Activated CD8-positive, alpha-beta memory T cell treated with anti-CD3 and anti-CD28 coated beads, Interleukin-2, amount 50 U/mL, for 24 hours (primary cell): ENCODE data around the gene ADGRA1.

ENCODE experiments used
- DNase-seq: peaks from one replicate; pipeline ENCODE4 v3.0.0-alpha.2; 2020; ENCODE audit errors: extremely low read depth

The ADGRA1 gene

DNA sequence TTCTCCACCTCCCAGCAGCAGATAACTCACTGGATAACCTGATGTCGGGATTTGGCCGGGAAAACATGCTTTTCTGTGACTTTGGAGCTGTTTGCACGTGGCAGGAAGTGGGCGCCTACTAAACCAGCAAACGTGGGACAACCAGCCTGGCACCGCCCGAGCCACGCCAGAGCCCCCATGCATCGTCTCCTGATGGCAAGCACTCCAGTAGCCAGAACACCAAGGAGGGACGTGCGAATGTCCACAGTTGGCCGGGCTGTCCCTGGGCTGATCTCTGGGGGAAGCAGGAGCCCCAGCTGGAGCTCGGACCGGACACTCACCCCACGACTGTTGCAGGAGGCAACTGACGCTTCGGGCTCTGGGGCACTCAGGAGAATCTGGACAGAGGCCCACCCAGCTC lies 7.1 kb downstream of the ADGRA1 start:
- no peak for DNase-seq

DNA sequence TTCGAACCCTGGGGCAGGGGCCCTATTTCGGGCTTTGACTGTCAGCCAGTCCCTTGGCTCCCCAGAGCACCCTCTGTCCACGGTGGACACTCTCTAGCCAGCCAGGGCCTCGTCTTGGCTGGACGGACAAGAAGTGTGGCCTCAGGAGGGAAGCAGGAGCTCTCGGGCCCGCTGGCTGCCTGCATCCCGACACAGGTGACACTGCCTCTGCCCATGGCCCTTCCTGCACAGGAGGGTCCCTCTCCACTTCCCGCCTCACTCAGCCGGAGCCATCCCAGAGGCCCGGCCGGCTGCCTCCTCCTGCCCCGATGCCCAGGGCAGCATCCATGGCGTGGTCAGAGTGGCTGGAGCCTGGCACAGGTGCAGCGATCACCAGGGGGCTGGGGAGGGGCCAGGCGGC lies 7.9 kb downstream of the ADGRA1 start:
- DNase-seq, result no peak

DNA sequence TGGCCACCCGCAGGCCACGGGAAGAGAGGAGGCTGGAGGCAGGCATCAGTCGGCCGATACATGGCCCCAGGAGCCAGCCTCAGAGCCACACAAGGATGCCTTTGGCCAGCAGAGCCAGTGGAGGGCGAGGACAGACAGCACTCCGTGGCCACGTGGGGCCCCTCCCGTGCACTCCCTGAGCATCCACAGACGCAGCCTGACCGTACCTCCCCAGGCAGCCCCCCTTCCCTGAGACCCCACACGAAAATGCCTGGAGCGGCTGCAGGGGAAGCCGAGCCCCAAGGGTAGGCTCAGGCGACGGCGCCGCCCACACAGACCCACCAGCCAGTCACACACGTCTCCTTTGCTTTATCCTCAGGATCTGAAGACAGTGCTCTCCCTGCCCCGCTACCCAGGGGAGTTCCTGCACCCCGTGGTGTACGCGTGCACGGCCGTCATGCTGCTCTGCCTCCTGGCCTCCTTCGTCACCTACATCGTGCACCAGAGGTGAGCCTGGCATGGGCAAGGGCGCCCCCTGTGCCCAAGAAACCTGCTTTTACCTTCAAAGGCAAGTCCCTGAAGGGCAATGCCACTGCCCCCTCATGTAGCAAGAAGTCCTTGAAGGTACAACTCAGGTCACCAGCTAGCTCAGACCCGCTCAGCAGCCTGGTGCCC lies 9.0 kb downstream of the ADGRA1 start:
- no peak for DNase-seq

DNA sequence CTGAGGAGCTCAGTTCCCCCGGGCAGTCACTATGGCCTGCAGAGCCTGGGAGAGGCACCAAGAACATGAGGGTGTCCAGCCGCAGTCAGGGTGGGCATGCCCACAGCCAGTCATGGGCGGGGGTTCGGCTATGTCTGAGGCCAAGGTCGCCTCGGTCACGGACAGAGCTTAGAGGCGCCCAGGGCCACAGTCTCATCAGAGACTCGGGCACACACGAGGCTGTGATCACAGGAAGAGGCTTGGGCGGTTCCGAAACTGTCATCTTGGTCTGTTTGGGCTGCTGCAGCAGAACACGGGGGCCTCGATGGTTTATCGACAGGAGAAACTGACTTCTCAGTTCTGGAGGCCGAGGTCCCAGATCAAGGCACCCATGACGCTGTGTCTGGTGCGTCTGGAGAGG lies 9.7 kb downstream of the ADGRA1 start:
- no peak for DNase-seq

DNA sequence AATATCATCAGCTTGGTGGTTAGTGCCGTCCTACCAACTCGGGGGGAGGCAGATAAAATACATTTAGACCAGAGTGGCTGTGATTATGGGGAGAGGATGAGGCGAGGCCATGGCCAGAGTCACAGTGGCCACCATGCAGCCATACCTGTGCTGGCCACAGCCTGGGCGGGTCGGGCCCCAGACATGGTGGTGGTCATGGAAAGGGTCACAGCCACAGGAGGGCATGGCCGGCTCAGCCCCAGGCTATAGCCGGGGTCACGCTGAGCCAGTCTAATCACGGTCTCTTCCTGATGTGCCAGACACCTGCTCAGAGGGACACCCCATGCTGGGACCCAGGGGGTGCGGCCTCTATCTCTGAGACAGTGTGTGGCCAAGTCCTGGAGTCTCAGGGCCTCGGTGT lies 10.2 kb downstream of the ADGRA1 start:
- no peak for DNase-seq

DNA sequence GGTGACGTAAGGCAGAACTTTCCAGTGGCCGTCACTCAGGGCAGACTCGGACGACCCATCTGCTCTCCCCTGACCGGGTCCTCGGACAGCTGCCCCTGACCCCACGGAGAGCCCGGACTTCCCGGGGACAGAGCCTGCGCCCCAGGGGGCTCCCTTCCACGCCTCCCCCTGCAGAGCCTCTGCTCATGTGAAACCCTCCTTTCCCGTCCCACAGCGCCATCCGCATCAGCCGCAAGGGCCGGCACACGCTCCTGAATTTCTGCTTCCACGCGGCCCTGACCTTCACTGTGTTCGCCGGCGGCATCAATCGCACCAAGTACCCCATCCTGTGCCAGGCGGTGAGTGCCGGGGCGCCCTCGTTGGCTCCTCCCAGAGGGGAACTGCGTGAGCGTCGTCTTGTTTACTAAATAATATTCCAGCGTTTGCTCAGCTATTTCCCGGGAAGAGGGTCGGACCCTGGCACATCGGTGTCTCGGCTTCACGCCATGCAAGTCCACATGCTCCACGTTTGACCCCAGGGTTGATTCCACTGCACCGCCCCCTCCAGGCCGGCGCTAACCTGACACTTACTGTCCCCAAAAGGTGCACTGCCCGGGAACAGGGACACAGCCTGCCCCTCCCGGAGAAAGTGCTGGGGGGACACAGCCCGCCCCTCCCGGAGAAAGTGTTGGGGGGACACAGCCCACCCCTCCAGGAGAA lies 10.9 kb downstream of the ADGRA1 start:
- no peak for DNase-seq

DNA sequence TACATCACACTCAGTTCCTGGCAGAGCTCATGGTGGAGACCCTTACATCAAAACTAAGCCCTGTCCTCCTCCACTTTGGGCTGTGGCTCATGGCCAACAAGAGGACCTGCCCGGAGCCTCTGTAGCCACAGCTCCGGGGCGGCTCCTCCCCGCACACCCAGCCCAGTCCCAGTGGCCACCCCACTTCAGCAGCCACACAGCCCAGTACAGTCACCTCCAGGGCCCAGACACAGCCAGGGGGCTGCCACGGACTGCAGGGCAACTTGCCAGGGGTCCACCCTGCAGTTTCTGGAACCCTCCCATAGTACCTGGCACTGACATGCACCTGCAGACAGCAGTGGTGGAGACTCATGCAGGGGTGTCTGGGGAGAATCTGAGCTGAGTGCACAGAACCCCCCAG lies 11.8 kb downstream of the ADGRA1 start:
- DNase-seq, result no peak

DNA sequence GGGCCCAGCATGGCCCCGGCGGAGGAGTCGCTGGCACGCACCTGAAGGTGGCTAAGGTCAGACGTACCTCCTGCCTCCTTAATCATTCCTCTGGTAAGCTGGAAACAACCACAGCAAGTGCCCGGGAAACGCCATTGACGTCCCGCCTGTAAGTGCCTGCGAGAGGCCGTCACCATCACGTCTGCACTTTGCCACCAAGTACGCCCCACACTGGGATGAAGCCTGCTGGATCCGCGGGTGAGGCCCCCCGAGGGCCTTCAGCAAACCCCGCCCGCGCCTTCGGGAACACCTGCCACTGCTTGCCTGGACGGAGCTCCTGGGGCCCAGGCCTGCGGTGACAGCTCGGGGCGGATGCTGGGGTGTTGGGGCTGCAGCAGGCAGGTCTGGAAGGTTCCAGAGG lies 12.5 kb downstream of the ADGRA1 start:
- DNase-seq, result no peak

DNA sequence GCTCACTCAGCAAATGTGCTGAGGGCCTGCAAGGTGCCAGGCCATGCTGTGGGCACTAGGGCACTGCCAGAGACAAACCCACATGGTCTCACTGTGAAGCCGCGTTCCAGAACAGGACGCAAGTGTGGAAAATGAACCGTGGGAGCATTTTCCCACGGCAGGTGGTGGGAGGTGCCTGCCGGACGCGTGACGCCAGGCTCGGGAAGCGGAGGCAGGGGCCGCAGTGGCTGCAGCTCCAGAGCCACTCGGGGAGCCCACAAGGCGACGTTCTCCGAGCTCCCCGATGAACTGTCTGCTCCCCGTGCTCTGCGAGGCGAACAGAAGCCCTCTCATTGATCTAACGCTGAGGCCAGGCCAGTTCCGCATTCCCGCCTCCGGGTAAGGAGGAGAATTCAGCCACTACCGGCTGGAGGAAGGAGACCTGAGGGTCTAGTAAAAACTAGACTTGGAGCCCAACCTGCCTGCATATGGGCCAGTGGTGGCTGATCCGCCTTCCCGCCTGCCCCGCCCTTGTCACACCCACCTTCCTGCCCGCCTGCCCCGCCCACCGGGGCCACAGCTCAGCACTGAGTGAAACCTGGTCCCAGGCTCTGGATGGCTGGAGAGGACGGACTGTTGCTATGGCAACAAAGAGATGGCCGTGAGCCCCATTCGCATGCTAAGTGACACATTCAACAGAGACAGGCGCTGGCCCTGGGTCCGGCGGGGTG lies 13.1 kb downstream of the ADGRA1 start:
- DNase-seq, result no peak

DNA sequence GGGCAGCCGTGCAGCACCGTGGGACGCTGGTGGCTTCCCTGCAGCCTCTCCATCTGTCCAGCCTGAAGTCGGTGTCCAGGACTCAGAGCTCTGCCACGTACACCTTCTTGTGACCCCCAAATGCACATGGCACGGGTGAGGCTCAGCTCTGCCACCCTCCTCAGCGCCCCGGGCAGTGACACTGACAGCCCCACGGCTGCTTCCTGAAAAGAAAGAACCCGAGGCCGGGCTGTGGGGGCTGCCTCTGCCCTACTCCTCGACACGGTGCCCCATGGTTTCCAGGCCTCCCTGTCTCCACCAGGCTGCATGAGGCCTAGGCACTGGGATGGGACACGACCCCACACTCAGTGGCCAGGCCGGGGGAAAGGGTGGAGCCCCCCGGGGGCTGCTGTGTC lies 13.7 kb downstream of the ADGRA1 start:
- DNase-seq, result no peak

DNA sequence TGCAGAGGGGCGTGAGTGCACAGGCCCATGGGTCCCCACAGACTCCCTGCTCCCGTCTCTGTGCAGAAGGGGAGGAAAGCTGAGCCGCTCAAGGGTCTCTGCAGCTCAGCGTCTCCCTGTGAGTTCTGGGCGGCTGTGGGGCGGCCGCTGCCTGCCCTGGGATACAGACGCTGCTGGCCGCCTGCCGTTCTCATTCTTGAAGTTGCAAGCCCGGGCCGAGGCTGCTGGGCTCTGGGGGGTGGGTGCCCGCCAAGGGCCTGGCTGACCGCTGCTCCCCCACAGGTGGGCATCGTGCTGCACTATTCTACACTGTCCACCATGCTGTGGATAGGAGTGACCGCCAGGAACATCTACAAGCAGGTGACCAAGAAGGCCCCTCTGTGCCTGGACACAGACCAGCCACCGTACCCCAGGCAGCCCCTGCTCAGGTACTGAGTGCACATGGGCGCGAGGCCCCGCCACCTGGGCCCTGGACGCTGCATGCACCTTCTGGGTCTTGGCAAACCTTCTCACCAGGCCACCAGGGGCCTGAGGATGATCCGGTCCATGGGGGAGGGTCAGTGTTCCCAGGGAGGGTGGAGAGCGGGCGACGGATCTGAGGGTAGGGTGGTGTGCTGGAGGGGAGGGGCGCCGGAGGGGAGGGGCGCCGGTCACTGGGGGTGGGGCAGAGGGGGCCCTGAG lies 14.8 kb downstream of the ADGRA1 start:
- no peak for DNase-seq

DNA sequence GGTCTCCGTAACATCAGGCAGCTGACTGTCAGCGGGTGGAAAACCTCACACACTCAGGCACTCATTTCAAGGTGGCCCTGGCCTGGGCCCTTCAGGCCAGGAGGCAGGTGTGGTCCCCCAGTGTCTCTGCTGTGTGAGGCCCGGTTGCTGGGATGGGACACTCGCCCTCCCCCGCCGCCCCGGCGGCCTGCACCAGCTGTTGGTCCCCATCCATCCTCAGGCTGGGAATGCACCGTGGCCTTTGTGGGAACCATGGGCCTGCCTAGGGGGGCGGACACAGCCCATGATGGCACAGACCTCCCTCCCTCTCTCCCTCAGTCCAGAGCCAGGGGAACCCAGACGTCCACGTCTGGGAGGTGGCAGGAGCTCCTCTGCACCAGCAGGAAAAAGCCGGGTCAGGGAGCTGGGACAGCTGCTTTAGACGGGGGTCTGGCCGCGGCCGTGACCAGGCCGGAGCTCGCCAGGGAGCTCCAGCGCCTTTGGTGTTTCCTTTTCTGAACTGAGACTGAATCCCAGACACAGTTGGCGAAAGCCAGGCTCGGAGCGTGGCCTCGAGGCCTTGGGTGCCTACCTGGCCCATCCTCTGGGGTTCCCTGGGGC lies 15.7 kb downstream of the ADGRA1 start:
- no peak for DNase-seq

DNA sequence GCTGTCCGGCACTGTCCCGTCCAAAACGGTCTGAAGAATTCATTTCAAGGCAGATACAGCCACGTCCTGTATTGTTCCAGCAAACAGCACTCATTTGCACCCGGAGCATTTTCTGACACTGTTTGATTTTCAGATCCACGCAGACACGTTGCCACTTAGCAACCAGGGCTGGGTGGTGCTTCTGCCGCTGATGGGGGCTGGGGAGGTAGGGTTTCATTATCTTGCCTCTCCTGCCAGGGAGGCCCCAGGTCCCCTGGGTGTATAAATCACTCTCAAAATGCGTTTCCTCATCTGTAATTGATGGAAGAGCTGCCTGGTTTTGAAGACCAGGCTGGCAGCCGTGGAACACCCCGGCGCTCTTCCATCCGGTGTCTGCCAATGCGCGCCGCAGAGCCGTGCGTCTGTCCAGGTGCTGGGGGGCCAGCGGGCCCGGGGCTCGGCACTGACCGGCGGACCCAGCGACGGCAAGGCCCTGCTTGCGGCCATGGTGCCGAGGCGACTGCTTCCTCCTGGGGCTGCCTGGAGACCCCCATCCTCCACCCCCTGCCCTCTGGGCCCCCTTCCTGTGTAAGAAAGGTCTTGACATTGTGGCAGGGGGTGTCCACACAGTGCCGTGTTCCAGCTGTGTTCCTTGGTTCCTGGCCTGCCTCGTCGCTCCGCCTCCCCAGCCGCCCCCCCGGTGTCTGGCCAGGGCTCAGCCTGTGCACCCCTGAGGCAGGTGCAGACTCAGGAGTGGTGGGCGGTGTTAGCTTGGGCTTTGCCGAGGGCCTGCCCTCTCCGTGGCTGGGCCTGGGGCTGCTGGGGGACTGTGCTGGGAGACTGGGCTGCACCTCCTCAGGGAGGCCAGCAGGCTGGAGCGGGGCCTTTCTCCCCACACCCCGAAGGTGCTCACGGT lies 16.6 kb downstream of the ADGRA1 start:
- no peak for DNase-seq

DNA sequence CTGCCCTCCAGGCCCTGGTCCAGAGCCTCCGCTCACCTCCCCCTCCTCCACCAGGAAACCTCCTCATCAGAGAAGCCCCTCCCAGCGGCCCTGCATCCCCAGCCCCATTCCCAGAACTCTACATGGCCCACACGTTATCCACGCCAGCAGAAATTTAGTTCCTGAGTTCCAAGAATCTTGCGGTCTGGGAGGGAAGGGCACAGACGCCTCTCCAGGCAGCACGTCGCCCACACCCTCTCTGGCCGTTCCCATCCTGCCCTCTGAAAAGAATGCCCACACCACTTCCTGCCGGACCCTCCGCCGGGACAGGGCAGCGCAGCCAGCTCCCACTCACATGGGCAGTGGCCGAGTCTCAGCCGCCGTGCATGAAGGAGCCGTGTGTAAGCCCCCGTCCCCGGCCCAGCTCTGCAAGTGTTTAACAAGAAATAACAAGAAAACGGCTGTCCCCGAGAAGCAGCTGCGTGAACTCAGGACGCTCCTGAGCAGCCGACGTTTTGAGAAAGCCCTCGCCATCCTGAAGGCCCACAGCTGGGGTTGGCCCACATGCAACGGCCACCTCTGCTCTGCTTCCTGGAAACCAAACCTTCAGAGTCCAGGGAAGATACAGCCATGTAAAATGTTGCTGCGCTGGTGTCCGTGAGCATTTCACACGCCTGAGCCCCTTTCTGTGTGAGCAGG lies 17.4 kb downstream of the ADGRA1 start:
- no peak for DNase-seq

DNA sequence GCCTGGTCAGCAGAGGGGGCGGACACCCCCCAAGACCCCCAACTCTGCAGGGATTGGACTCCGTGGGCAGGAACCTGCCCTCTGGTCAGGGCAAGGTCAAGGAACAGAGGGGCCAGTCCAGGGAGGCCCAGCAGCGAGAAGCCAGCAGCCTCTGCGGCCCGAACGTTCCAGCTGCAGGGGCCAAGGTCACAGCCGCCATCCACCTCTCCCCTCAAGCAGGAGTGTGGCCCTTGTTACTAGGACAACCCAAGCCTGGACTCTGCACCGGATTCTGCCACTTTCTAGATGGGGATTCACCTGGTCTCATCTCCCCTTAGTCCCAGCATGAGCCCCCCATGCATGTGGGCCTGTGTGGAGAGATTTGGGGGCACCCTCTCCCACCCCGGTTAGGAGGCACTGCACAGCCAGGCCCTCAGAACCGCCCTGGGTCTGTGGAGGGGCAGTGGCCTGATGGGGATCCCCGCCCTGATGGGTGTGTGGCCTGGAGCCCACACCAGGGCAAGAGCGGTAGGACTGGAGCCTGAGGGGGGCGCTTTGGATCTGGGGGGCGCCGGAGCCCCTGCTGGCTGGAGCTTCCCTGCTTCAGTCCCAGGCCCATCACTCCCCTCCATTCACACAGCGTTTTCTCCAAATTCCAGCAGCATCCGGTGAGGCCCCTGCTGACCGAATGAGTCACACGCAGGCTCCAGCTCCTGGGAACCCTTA lies 18.1 kb downstream of the ADGRA1 start:
- no peak for DNase-seq

DNA sequence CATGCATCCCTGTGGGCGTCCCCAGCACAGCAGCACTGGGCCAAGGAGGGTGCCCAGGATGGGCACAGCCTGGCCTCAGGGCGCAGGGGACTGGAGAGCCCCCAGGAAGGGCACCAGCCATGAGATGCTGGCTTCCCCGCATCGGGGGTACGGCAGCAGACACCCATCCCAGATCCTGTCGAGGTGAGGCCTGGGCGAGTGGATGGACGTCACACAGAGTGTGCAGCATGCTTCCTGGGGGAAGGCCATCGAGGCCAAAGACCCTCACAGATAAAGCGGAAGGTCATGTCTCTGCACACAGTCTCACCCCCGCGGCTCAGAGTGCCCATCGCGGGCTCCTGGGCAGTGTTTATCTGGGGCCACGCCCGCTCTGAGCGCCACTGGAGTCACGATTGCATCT lies 18.8 kb downstream of the ADGRA1 start:
- no peak for DNase-seq

DNA sequence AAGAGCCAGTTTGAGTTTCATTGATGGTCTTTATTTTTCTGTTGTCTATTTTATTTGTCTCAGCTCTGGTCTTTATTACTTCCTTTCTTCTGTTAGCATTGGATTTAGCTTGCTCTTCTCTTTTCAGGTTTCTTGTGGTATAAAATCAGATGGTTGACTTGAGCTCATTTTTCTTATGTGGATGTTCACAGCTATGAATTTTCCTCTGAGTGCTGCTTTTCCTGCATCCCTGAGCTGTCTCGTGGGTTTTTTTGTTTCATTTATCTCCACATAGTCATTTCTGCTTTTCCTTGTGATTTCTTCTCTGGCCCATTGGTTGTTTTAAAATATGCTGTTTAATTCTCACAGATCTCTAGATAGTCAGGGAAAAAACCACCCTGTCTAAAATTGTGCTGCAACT lies 19.7 kb downstream of the ADGRA1 start:
- no peak for DNase-seq

DNA sequence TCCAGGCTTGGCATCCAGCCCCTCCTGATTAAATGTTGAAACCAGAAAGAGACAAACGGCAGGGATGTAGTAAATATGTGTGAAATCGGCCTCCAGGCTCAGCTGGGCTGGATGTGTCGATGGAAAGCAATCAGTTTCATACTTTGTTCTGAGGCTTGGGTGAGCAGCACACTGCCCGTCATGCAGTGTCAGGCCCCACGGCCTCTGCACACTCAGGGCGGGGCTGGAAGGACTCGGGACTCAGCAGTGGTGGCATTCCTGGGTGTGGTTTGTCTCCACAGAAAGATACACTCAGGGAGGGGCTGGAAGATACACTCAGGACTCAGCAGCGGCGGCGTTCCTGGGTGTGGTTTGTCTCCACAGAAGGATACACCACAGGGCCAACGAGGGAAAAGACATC lies 22.0 kb downstream of the ADGRA1 start:
- DNase-seq, result no peak

DNA sequence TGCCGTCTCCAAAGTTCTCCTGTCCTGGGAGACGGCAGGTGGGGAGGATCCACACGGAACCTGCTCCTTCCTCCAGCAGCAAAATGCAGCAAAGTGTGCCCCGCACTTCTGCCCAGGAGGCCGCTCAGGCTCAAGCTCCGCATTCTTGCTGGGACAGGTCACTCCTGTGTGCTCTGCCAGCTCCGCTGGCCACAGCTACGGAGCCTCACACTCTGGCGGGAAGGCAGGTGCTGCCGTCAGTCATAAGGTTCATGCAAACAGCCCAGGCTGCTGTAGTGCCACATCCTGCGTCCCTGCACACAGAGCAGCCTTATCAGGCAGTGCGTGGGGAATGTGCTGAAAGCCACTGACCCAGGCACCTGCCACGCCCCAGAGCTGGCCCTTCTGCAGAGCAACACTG lies 22.4 kb downstream of the ADGRA1 start:
- DNase-seq, result no peak
